A549 (cell line): Measurements from ENCODE around the gene ANKRD18A.
"Not testable (repeated sequence)": the region's sequence is repeated elsewhere in the genome, so short reads cannot be mapped to it uniquely, and the experiment has no call there.

Experiments used
- BCL3 ChIP-seq: fragments of >200 bp; sonication (Bioruptor Twin); formaldehyde crosslinking; IDR thresholded peaks from 3 replicates; pipeline ENCODE4 v1.6.1; 2016
- CTCF ChIP-seq: fragments of >200 bp; sonication (Bioruptor Twin); formaldehyde crosslinking; IDR thresholded peaks from 3 replicates; pipeline ENCODE4 v1.5.1; 2016
- EP300 ChIP-seq, 2 experiments: fragments of >200 bp; sonication (Bioruptor Twin); formaldehyde crosslinking; IDR thresholded peaks; 2 replicates in 1 of 2; 3 replicates in 1 of 2; pipeline ENCODE4 v1.6.1; 2016 to 2017
- POLR2A ChIP-seq: IDR thresholded peaks from 2 replicates; pipeline ENCODE4 v1.6.1; 2012; ENCODE audit warnings: mild to moderate bottlenecking, low read length
- SMC3 ChIP-seq: fragments of >200 bp; sonication (Bioruptor Twin); formaldehyde crosslinking; IDR thresholded peaks from 3 replicates; pipeline ENCODE4 v1.6.1; 2018; ENCODE audit warnings: inconsistent platforms
- ZSCAN20 ChIP-seq: fragments of 250-450 bp; sonication (Bioruptor Pico); IDR thresholded peaks from 2 replicates; pipeline ENCODE4 v1.8.0; 2022; ENCODE audit warnings: mild to moderate bottlenecking, moderate library complexity
- TF ChIP-seq, protein P1 (sequence below): IDR thresholded peaks from 2 replicates; pipeline ENCODE4 v1.6.1; 2012

DNA sequence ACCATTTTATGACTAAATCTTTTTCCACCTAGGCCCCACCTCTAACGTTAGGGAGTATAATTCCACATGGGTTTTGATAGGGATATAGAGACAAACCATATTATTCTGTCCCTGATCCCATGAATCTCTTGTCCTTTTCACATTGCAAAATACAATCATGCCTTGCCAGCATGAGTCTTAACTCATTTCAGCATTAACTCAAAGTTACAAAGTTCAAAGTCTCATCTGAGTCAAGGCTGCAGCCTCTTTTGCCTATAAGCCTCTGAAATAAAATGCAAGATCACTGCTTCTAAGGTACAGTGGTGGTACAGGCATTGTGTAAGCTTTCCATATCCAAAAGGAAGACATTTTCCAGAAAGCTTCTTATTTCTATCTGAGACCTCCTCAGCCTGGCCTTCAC, 54.3 kb downstream of the ANKRD18A start:
- not testable (repeated sequence) for TF ChIP-seq BCL3; EP300 (IDR thresholded peaks at IDR 0.05); CTCF; SMC3; POLR2A; ZSCAN20
- TF ChIP-seq, protein P1, sequence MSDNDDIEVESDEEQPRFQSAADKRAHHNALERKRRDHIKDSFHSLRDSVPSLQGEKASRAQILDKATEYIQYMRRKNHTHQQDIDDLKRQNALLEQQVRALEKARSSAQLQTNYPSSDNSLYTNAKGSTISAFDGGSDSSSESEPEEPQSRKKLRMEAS = not testable (repeated sequence)
